ENCODE data around the gene SDF2L1.

Gene SDF2L1

GRCh38 chr22:21624880-21625791 lies 17.0 kb upstream of the SDF2L1 start:
- Histone ChIP-seq H3K9me3 (no peaks in the 10 kb centered on the region), H3K27ac (peak overlapping the region; percentile 42 to 63), H3K27me3 (no peaks in the 10 kb centered on the region), H3K36me3 (peaks cover 0 to 28% (median 0%) of the 10 kb centered on the region in 3 donors), H3K4me3 (no peak overlapping the region), H3K4me1 (peaks cover 0 to 49% (median 38%) of the 10 kb centered on the region in 4 donors)
- no peak for TF ChIP-seq CTCF (IDR thresholded peaks at IDR 0.05)
- intact Hi-C loops (cut with DNase I; ENCODE audit: low total_unique reads), result no loop called here
- DNase-seq, result no peak

- no peak overlapping the region for H3K4me3 ChIP-seq
- intact Hi-C loops (cut with DNase I; ENCODE audit: low total_unique reads), result no loop called here
- no peaks in the 10 kb centered on the region for H3K27me3 ChIP-seq
- DNase-seq, result no peak
- H3K4me1 ChIP-seq, result peaks cover 0 to 48% (median 39%) of the 10 kb centered on the region in 4 donors
- no peak overlapping the region for H3K27ac ChIP-seq
- peaks cover 0 to 19% (median 0%) of the 10 kb centered on the region in 3 donors for H3K36me3 ChIP-seq
- H3K9me3 ChIP-seq, result no peaks in the 10 kb centered on the region
- no peak for TF ChIP-seq CTCF (IDR thresholded peaks at IDR 0.05)
Measured at GRCh38 chr22:21626073-21626734, 15.9 kb upstream of the SDF2L1 start.

- intact Hi-C loops (cut with DNase I; ENCODE audit: low total_unique reads), result no loop called here
- no peak overlapping the region for H3K27ac ChIP-seq
- DNase-seq, result no peak
Measured at GRCh38 chr22:21626735-21627469, 15.2 kb upstream of the SDF2L1 start.

GRCh38 chr22:21628386-21629254 lies 13.5 kb upstream of the SDF2L1 start:
- Histone ChIP-seq H3K27me3 (no peaks in the 10 kb centered on the region), H3K36me3 (peaks cover 0 to 10% (median 0%) of the 10 kb centered on the region in 3 donors), H3K4me1 (peaks cover 0 to 34% (median 30%) of the 10 kb centered on the region in 4 donors), H3K27ac (peak overlapping the region; percentile 74 to 80), H3K9me3 (no peaks in the 10 kb centered on the region), H3K4me3 (peak overlapping the region; percentile 62 to 71)
- intact Hi-C loops (cut with DNase I; ENCODE audit: low total_unique reads), result no loop called here
- no peak for DNase-seq
- TF ChIP-seq CTCF (IDR thresholded peaks at IDR 0.05), result no peak

More at GRCh38 chr22:21626735-21627469, 15.2 kb upstream of the SDF2L1 start:
- Histone ChIP-seq H3K9me3 (no peaks in the 10 kb centered on the region), H3K4me1 (peaks cover 0 to 48% (median 39%) of the 10 kb centered on the region in 4 donors), H3K27me3 (no peaks in the 10 kb centered on the region), H3K36me3 (peaks cover 0 to 18% (median 0%) of the 10 kb centered on the region in 3 donors), H3K4me3 (no peak overlapping the region)
- no peak for TF ChIP-seq CTCF (IDR thresholded peaks at IDR 0.05)

All from tibial artery (tissue), 4 donors.